Measurements from ENCODE around the gene SAG. TPM values are rescaled to one million over a fixed set of nuclear protein-coding genes. Genes with fewer than 3 reads are reported as not detected.

Gene SAG
- total and polyA plus RNA-seq, 9 of the 15 experiments (the other 6 are each of a cell fraction or from before 2014, with no cell fraction given), result 0.04 to 0.64 (median 0.31) TPM; not detected in 5

DNA sequence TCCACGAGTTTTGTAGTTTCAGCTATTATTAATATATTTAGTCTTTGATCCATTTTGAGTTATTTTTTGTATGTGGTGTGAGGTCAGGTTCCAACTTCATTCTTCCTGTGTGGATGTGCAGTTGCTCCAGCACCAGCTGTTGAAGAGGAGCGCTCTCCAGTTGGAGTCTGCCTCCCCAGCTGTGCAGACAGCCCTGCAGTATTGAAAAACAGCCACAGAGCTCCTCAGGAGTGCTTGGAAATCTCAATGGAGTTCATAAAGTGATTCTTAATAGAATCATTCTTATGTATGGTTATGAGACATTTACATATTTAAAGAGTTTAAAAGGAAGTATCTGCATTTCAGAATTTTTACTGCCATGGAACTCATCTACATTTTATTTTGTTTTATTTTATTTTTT, 64.0 kb downstream of the SAG start:
- WGBS (ENCODE audit: insufficient coverage, low coverage, missing lambda C conversion rate), result 11% methylated on average over 1 of the region's 2 CpGs
- H3K36me3 ChIP-seq (ENCODE audit: control insufficient read depth, insufficient read depth, low read length), result peaks cover 13% of the 10 kb centered on the region; the same call in 1 of the 3 replicates
- TF ChIP-seq LARP7 (IDR thresholded peaks at IDR 0.05) (no peak), NR0B1 (IDR thresholded peaks at IDR 0.05; ENCODE audit: partially characterized antibody) (no peak), NFXL1 (CRISPR knock-in tag; IDR thresholded peaks at IDR 0.05) (no peak), SRSF3 (IDR thresholded peaks at IDR 0.05; ENCODE audit: insufficient read depth, low read length) (no peak), MIER1 (IDR thresholded peaks at IDR 0.05; ENCODE audit: low read depth) (no peak), ZNF121 (CRISPR knock-in tag; conservative IDR thresholded peaks at IDR 0.05) (no peak), DPF2 (IDR thresholded peaks at IDR 0.05) (no peak), TCFL5 (CRISPR knock-in tag; conservative IDR thresholded peaks at IDR 0.05) (no peak), EP400 (IDR thresholded peaks at IDR 0.05) (no peak), FOXA3 (CRISPR knock-in tag; conservative IDR thresholded peaks at IDR 0.05 in 1 of 2, IDR thresholded peaks at IDR 0.05 in 1 of 2) (no peak), PURB (CRISPR knock-in tag; IDR thresholded peaks at IDR 0.05; ENCODE audit: low read depth) (no peak), CGGBP1 (CRISPR knock-in tag; IDR thresholded peaks at IDR 0.05) (no peak), HEY1 (CRISPR knock-in tag; IDR thresholded peaks at IDR 0.05; ENCODE audit: borderline replicate concordance) (no peak), TSC22D4 (tag; IDR thresholded peaks at IDR 0.05) (no peak), STAG1 (CRISPR knock-in tag; IDR thresholded peaks at IDR 0.05; ENCODE audit: borderline replicate concordance) (no peak), HMG20B (CRISPR knock-in tag; IDR thresholded peaks at IDR 0.05) (no peak)
- TF ChIP-seq, protein P1, sequence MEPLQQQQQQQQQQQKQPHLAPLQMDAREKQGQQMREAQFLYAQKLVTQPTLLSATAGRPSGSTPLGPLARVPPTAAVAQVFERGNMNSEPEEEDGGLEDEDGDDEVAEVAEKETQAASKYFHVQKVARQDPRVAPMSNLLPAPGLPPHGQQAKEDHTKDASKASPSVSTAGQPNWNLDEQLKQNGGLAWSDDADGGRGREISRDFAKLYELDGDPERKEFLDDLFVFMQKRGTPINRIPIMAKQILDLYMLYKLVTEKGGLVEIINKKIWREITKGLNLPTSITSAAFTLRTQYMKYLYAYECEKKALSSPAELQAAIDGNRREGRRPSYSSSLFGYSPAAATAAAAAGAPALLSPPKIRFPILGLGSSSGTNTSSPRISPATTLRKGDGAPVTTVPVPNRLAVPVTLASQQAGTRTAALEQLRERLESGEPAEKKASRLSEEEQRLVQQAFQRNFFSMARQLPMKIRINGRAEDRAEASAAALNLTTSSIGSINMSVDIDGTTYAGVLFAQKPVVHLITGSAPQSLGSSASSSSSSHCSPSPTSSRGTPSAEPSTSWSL (CRISPR knock-in tag; IDR thresholded peaks at IDR 0.05; ENCODE audit: borderline replicate concordance), result no peak
- CTCF ChIA-PET (ENCODE audit: low intra/inter-chr PET ratio), result no interaction called here
- H3K27me3 ChIP-seq (ENCODE audit: control insufficient read depth in 2 of 2, insufficient read depth in 2 of 2, low read length in 2 of 2), result no peaks in the 10 kb centered on the region
- DNase-seq (ENCODE audit: extremely low read depth in 1 of 4, low spot score in 3 of 4) (no peak), FAIRE-seq (no peak), ATAC-seq (no peak)
- H4K20me1 ChIP-seq (replicated peaks; ENCODE audit: control insufficient read depth, insufficient read depth, low read length), result no peaks in the 10 kb centered on the region; the same call in 1 of the 2 replicates
- no peak overlapping the region for H3K27ac ChIP-seq (ENCODE audit: extremely low read depth, low read depth, low read length)
- in situ Hi-C loops (cut with MboI), result no loop called here
- peaks cover 0 to 8% of the 10 kb centered on the region in 2 experiments; a peak in 3 of 5 replicates for H3K4me1 ChIP-seq (replicated peaks in 1 of 2; ENCODE audit: control insufficient read depth in 2 of 2, insufficient read depth in 2 of 2, low read length in 2 of 2)
- no peak overlapping the region for H3K9ac ChIP-seq (ENCODE audit: insufficient read depth in 1 of 2, low read depth in 2 of 2, low read length in 2 of 2)
- no peaks in the 10 kb centered on the region for H3K9me3 ChIP-seq (replicated peaks; ENCODE audit: control insufficient read depth, insufficient read depth, low read depth, low read length)
- BruUV-seq (replicated peaks), result no TSS peak
- intact Hi-C loops (cut with micrococcal nuclease), result no loop called here
- POLR2A ChIA-PET, result no interaction called here
- no peak overlapping the region for H3K4me2 ChIP-seq (ENCODE audit: insufficient read depth, low read length)
- no peak overlapping the region for H2AFZ ChIP-seq (ENCODE audit: low read depth, low read length)
- H3K4me3 ChIP-seq, result no peak overlapping the region
- no peaks in the 10 kb centered on the region for H3K9me1 ChIP-seq (ENCODE audit: control insufficient read depth, insufficient read depth, low read length)
- H3K79me2 ChIP-seq (ENCODE audit: control insufficient read depth, insufficient read depth, low read length), result 0 out of 3 replicates have a peak, but pooled peaks cover 5% of the 10 kb centered on the region
